GM13977 (cell line): ENCODE data around the gene SMYD5.

Experiments used
- DNase-seq: peaks from one replicate; pipeline ENCODE4 v3.0.0; 2012; ENCODE audit warnings: low spot score
- in situ Hi-C: fragments of 300-500 bp; cut with MboI; formaldehyde crosslinking; loops from one replicate; pipeline ENCODE4 v1.12.0; 2022; ENCODE audit warnings: low sequenced_read_pairs, low pct_unique_long_range_greater_than_20kb, mixed read lengths, inconsistent platforms; ENCODE audit not compliant: unreplicated experiment
- TF ChIP-seq, protein P1 (sequence below): IDR thresholded peaks from 2 replicates; pipeline ENCODE4 v1.5.1; 2012; ENCODE audit warnings: mild to moderate bottlenecking, control low read depth; ENCODE audit not compliant: insufficient read depth; ENCODE audit errors: extremely low read depth, missing control alignments

Gene SMYD5

DNA sequence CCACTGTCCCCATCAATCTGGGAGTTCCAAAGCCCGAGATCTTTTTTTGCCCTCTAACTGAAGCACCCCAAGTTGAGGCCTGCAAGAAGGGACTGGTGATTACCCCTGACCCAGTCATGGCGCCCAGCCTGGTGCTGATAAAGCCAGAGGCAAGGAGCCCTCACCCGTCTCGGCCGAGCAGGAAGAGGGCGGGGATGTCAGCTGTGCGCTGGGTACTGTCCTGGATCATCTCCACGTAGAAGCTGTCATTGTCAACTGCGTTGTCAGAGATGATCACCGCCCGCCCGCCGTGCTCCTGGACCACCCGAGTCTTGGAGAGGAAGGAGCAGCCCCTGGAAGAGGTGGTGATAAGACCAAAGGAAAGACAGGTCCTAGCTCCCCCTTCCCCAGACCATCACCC, 14.6 kb downstream of the SMYD5 start:
- no peak for DNase-seq
- TF ChIP-seq, protein P1, sequence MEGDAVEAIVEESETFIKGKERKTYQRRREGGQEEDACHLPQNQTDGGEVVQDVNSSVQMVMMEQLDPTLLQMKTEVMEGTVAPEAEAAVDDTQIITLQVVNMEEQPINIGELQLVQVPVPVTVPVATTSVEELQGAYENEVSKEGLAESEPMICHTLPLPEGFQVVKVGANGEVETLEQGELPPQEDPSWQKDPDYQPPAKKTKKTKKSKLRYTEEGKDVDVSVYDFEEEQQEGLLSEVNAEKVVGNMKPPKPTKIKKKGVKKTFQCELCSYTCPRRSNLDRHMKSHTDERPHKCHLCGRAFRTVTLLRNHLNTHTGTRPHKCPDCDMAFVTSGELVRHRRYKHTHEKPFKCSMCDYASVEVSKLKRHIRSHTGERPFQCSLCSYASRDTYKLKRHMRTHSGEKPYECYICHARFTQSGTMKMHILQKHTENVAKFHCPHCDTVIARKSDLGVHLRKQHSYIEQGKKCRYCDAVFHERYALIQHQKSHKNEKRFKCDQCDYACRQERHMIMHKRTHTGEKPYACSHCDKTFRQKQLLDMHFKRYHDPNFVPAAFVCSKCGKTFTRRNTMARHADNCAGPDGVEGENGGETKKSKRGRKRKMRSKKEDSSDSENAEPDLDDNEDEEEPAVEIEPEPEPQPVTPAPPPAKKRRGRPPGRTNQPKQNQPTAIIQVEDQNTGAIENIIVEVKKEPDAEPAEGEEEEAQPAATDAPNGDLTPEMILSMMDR = no peak
- in situ Hi-C loops = no loop called here

DNA sequence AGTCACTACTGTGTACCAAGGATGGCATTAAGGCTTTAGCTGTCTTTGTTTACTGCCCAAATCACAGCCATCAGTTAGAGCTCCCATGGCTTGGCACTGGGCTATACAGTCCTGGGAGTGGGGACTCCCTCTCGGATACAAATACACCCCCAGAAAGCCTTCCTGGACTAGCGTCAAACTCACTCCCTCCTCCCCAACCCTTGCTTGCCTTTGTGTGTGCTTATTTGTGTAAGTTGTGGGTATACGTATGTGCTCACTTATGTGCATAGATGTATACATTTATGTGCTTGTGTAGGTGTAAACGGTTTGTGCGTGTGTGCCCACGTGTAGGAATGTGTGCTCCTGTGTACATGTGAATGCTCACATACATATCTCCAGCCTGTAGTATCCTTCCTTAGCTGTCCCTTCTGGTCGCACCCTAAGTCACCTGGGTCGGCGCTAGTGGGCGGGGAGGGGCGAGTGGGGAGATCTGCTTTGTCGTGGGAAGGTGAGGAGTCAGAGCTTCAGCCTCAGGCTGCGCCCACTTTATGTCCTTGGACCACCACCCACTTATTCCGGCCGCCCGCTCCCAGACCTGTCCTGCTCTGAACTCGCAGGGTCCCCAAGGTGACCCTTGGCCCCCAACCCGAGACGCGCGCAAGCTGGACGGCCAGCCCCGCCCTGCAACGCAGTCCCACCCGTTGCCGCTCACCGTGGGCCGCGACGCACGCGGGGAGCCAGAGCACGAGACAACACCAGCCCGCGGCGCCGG, 18.5 kb downstream of the SMYD5 start:
- DNase-seq = peak; percentile 46
- in situ Hi-C loops = no loop called here
- TF ChIP-seq, protein P1 = peak; percentile 20

DNA sequence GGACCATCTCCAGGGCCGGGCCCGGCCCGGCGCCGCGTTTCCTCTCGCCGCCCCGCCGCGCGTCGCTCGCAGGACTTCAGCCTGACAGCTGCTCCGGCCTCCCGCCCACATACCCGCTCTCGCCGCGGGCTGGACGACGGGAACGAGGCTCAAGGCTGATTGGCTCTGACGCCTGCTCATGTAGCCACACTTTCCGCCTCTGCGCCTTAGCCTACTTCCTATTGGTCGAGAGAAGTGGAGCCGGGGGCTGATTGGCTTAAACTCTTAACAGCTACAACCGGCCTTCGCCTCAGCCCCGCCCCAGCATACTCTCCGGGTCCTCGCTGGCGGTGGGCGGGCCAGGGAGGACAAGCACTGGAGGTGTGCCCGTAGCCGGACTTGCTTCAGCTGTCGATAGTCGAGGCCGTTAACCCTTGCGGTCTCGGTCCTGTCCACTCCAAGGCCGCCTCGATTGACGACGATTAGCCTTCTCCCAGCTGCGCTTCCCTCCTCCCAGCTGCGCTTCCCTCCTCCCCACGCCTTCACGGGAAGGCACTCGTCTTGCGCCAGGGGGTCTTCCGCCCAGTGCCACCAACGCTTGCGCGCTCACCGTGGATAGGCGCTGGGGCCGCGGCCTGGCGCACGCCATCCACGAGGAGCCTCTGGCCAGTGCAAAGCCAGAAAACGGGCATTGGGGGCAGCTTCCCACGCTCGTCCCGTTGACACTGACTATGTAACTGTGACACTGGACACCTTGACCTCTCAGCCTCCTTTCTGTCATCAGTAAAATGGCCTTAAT, 19.3 kb downstream of the SMYD5 start, which contains the start of gene PRADC1:
PRADC1 (minus strand) TSS at position 86 of the 778 bp plus-strand sequence; CDS start at position 7, 79 bp downstream.
- peak; percentile 99 for DNase-seq
- TF ChIP-seq, protein P1 = no peak
- in situ Hi-C loops = no loop called here

- peak; percentile 93 for DNase-seq
- TF ChIP-seq, protein P1 = no peak
- in situ Hi-C loops = no loop called here
These were observed 20.1 kb downstream of the SMYD5 start, which contains the start of gene CCT7 for GRCh38 chr2:73233932-73234832. TSS of gene CCT7 (plus strand) at chr2:73234308. CDS start at chr2:73234379, 71 bp downstream.

- in situ Hi-C loops = no loop called here
- DNase-seq = no peak
- TF ChIP-seq, protein P1 = no peak
These were observed 21.4 kb downstream of the SMYD5 start for GRCh38 chr2:73235315-73236028.
